ENCODE data around the gene MYZAP. TPM values are rescaled to one million over a fixed set of nuclear protein-coding genes. Genes with fewer than 3 reads are reported as not detected.

Gene MYZAP
- total and polyA plus RNA-seq, 10 of the 15 experiments (the other 5 are each of a cell fraction or from before 2014, with no cell fraction given), result not detected

GRCh38 chr15:57694279-57694678 lies 102.6 kb downstream of the MYZAP start:
- intact Hi-C loops (cut with micrococcal nuclease; ENCODE audit: unreplicated experiment), result no loop called here
- 5% methylated on average over 1 of the region's 1 CpG for WGBS (ENCODE audit: insufficient coverage, insufficient replicate concordance, low lambda C conversion rate, missing lambda C conversion rate)
- DNase-seq (ENCODE audit: low read depth, low spot score), result no peak
- H3K27ac ChIP-seq (ENCODE audit: control insufficient read depth, insufficient read depth), result no peak overlapping the region
- no peak overlapping the region for H3K4me2 ChIP-seq (ENCODE audit: control insufficient read depth, insufficient read depth)
- no peaks in the 10 kb centered on the region for H3K9me3 ChIP-seq (replicated peaks; ENCODE audit: control insufficient read depth, insufficient read depth, low read length)
- H3K36me3 ChIP-seq (ENCODE audit: control insufficient read depth in 2 of 2, insufficient read depth in 2 of 2, low read length in 1 of 2), result no peaks in the 10 kb centered on the region
- no peak for TF ChIP-seq ZNF217 (IDR thresholded peaks at IDR 0.05)
- no peak for TF ChIP-seq NFXL1 (IDR thresholded peaks at IDR 0.05; ENCODE audit: borderline replicate concordance)
- TF ChIP-seq EP300 (IDR thresholded peaks at IDR 0.05; ENCODE audit: borderline replicate concordance in 1 of 2, control insufficient read depth in 1 of 2, low read depth in 2 of 2, low read length in 2 of 2), result no peak
- TF ChIP-seq E2F4 (IDR thresholded peaks at IDR 0.05; ENCODE audit: low read depth, low read length), result no peak
- TF ChIP-seq MTA3 (IDR thresholded peaks at IDR 0.05; ENCODE audit: borderline replicate concordance, low read length), result no peak
- no peak for TF ChIP-seq NKRF (conservative IDR thresholded peaks at IDR 0.05)
- no peak overlapping the region for H2AFZ ChIP-seq (ENCODE audit: control insufficient read depth, low read depth, low read length)
- POLR2A ChIA-PET, result no interaction called here
- RAD21 ChIA-PET (ENCODE audit: unreplicated experiment), result no interaction called here
- no TSS peak for BruUV-seq (replicated peaks)
- no peak for FAIRE-seq
- no peaks in the 10 kb centered on the region for H3K27me3 ChIP-seq (replicated peaks in 1 of 2; ENCODE audit: control insufficient read depth in 2 of 2, insufficient read depth in 2 of 2, low read length in 1 of 2)
- ATAC-seq, result no peak
- H4K20me1 ChIP-seq (ENCODE audit: control insufficient read depth, insufficient read depth), result no peaks in the 10 kb centered on the region
- SMC1A ChIA-PET (ENCODE audit: uncharacterized antibody, unreplicated experiment), result no interaction called here
- in situ Hi-C loops (cut with MboI), result no loop called here
- CTCF ChIA-PET, result no interaction called here
- no peak overlapping the region for H3K4me3 ChIP-seq
- H3K79me2 ChIP-seq (ENCODE audit: control insufficient read depth, insufficient read depth, low read length), result no peaks in the 10 kb centered on the region
- H3K9ac ChIP-seq (ENCODE audit: control insufficient read depth, insufficient read depth, low read length), result no peak overlapping the region
- no peaks in the 10 kb centered on the region for H3K4me1 ChIP-seq (ENCODE audit: control insufficient read depth, insufficient read depth, low read length)

All from GM12878 (cell line).